HepG2 (cell line): ENCODE data around the gene SEC14L1. TPM values are rescaled to one million over a fixed set of nuclear protein-coding genes. Genes with fewer than 3 reads are reported as not detected.
"Not testable (repeated sequence)": the region's sequence is repeated elsewhere in the genome, so short reads cannot be mapped to it uniquely, and the experiment has no call there.

Experiments used
- AKAP8 ChIP-seq: sonication (generic); formaldehyde crosslinking; IDR thresholded peaks from 2 replicates; pipeline ENCODE4 v1.5.1; 2020; ENCODE audit warnings: mild to moderate bottlenecking, missing genetic modification reagents
- FOXP4 ChIP-seq: sonication (generic); formaldehyde crosslinking; IDR thresholded peaks from 2 replicates; pipeline ENCODE4 v1.4.0; 2020; ENCODE audit warnings: missing genetic modification reagents
- GABPA ChIP-seq, 2 experiments: IDR thresholded peaks; 2 replicates each; pipeline ENCODE4 v1.6.1; 2011 to 2016; ENCODE audit warnings: low read depth in 2 of 2, low read length in 1 of 2, missing biosample characterization in 1 of 2, missing genetic modification characterization in 1 of 2
- GATA4 ChIP-seq: sonication (generic); IDR thresholded peaks from 2 replicates; pipeline ENCODE4 v1.6.1; 2016; ENCODE audit warnings: antibody characterized with exemption, low read depth, borderline replicate concordance
- GMEB1 ChIP-seq: sonication (generic); formaldehyde crosslinking; IDR thresholded peaks from 2 replicates; pipeline ENCODE4 v1.5.1; 2020; ENCODE audit warnings: missing genetic modification reagents, mild to moderate bottlenecking, borderline replicate concordance
- HMG20A ChIP-seq: IDR thresholded peaks from 2 replicates; pipeline ENCODE4 v1.6.1; 2016; ENCODE audit warnings: borderline replicate concordance
- NR2F1 ChIP-seq, 2 experiments: fragments of 450-650 bp in 1 of 2; formaldehyde crosslinking in 1 of 2; IDR thresholded peaks; 2 replicates each; pipeline versions ENCODE4 v1.5.0 to v1.6.1; 2016 to 2020; ENCODE audit warnings: mild to moderate bottlenecking in 1 of 2, missing compliant biosample characterization in 1 of 2, missing genetic modification reagents in 1 of 2, moderate library complexity in 1 of 2
- PPARG ChIP-seq: conservative IDR thresholded peaks from 2 replicates; pipeline ENCODE4 v1.6.1; 2016; ENCODE audit warnings: missing biosample characterization, missing genetic modification reagents
- RARA ChIP-seq: IDR thresholded peaks from 2 replicates; pipeline ENCODE4 v1.6.1; 2016; ENCODE audit warnings: missing genetic modification reagents, missing compliant biosample characterization
- RXRA ChIP-seq: sonication (generic); formaldehyde crosslinking; IDR thresholded peaks from 2 replicates; pipeline ENCODE4 v1.5.1; 2020; ENCODE audit warnings: missing genetic modification reagents
- THAP9 ChIP-seq: sonication (generic); formaldehyde crosslinking; IDR thresholded peaks from 2 replicates; pipeline ENCODE4; 2020; ENCODE audit warnings: missing genetic modification reagents, mild to moderate bottlenecking, borderline replicate concordance
- ZBTB7B ChIP-seq: sonication (generic); formaldehyde crosslinking; IDR thresholded peaks from 2 replicates; pipeline ENCODE4 v1.4.0; 2020; ENCODE audit warnings: missing genetic modification reagents
- ZNF280D ChIP-seq: sonication (generic); formaldehyde crosslinking; IDR thresholded peaks from 2 replicates; pipeline ENCODE4 v1.5.1; 2020; ENCODE audit warnings: mild to moderate bottlenecking, missing genetic modification reagents
- ZNF512B ChIP-seq: sonication (generic); formaldehyde crosslinking; IDR thresholded peaks from 2 replicates; pipeline ENCODE4 v1.5.1; 2020; ENCODE audit warnings: missing genetic modification reagents, mild to moderate bottlenecking, borderline replicate concordance
- polyA plus RNA-seq, 8 experiments: library from polyadenylated mRNA; depleted of rRNA in 3 of 8; stranded (reverse) in 7 of 8; unstranded in 1 of 8; fragments of >200 nt; fragmentation: Illumina TruSeq in 4 of 8; extraction: Trizol in 4 of 8; gene quantifications; 2 replicates each; pipeline versions ENCODE4 v1.2.1 to v1.2.3, GENCODE V29; 2011 to 2016; ENCODE audit warnings: low read depth in 4 of 8, missing spikeins in 1 of 8, mixed read lengths in 1 of 8; ENCODE audit not compliant: insufficient read depth in 1 of 8
- total RNA-seq, 5 experiments: library from RNA; depleted of rRNA; stranded (reverse); fragments of >200 nt; fragmentation: Illumina TruSeq; extraction: Trizol; gene quantifications; 2 replicates each; pipeline ENCODE4 v1.2.3, GENCODE V29; 2016; ENCODE audit warnings: low read depth in 1 of 5

SEC14L1 gene
- total and polyA plus RNA-seq, 2 of the 13 experiments (the other 11 are each of a cell fraction or from before 2014, with no cell fraction given) = 26.3 to 43.9 TPM

GRCh38 chr17:77111165-77111933, 29.4 kb upstream of the SEC14L1 start (continued):
- TF ChIP-seq ZNF512B (CRISPR knock-in tag) (peak; percentile 98), GATA4 (0 out of 2 replicates have a peak, but pooled peaks have one; percentile 22), GABPA (CRISPR knock-in tag; IDR thresholded peaks at IDR 0.05; ENCODE audit: low read depth) (peak; percentile 14; the same call in 1 of the 2 replicates), PPARG (CRISPR knock-in tag) (peak; percentile 99), RXRA (CRISPR knock-in tag) (peak; percentile 96), GMEB1 (CRISPR knock-in tag) (0 out of 2 replicates have a peak, but pooled peaks have one; percentile 19), HMG20A (peak; percentile 62; the same call in 1 of the 2 replicates), FOXP4 (peak; percentile 22; the same call in 1 of the 2 replicates), THAP9 (0 out of 2 replicates have a peak, but pooled peaks have one; percentile 56), ZNF280D (CRISPR knock-in tag) (peak; percentile 81; the same call in 1 of the 2 replicates), RARA (peak; percentile 80), ZBTB7B (CRISPR knock-in tag) (peak; percentile 95; the same call in 1 of the 2 replicates), AKAP8 (CRISPR knock-in tag) (0 out of 2 replicates have a peak, but pooled peaks have one; percentile 68), NR2F1 (CRISPR knock-in tag; IDR thresholded peaks at IDR 0.05) (peak in 1 of 2 experiments; percentile 50; a peak in 3 of 4 replicates)
- not testable (repeated sequence) for TF ChIP-seq GABPA (IDR thresholded peaks at IDR 0.05; ENCODE audit: low read depth, low read length)
